NT2/D1 (cell line): ENCODE data around the gene TOR3A.

Experiments
- SUZ12 ChIP-seq: IDR thresholded peaks from 2 replicates; pipeline ENCODE4 v1.6.1; 2011; ENCODE audit not compliant: insufficient read length, insufficient read depth; ENCODE audit errors: extremely low read depth
- YY1 ChIP-seq: IDR thresholded peaks from 2 replicates; pipeline ENCODE4 v1.6.1; 2011; ENCODE audit not compliant: insufficient read length, insufficient read depth
- ZNF274 ChIP-seq: IDR thresholded peaks from 2 replicates; pipeline ENCODE4 v1.6.1; 2011; ENCODE audit warnings: mild to moderate bottlenecking, low read depth, low read length

- TF ChIP-seq SUZ12 (no peak), YY1 (no peak), ZNF274 (no peak)
Observed at GRCh38 chr1:179124873-179125272, 43.0 kb downstream of the TOR3A start.
